A549 (cell line): ENCODE data around the gene SLC16A12. TPM values are rescaled to one million over a fixed set of nuclear protein-coding genes. Genes with fewer than 3 reads are reported as not detected.

ENCODE experiments used
- ATAC-seq, 2 experiments: fragments of 200-7000 bp in 1 of 2; fragments of >200 bp in 1 of 2; cut with Nextera tagmentation in 1 of 2; cut with Tn5 transposase in 1 of 2; 3 replicates each; pipeline versions ENCODE4 v1.8.0 to v1.9.1; 2018 to 2020; ENCODE audit warnings: mild to moderate bottlenecking in 1 of 2, moderate library complexity in 1 of 2
- CTCF ChIA-PET: fragments of 300-600 bp; sonication (Branson Sonifier 250); formaldehyde crosslinking; extraction: SDS; loops from one replicate; lab custom pipeline; 2021; ENCODE audit warnings: antibody characterized with exemption, inconsistent platforms; lab: Yijun Ruan, JAX
- POLR2A ChIA-PET: fragments of 350-600 bp; formaldehyde crosslinking; extraction: SDS; loops from one replicate; lab custom pipeline; 2021; ENCODE audit warnings: antibody characterized with exemption, inconsistent platforms; lab: Yijun Ruan, JAX
- DNase-seq, 2 experiments: peaks; one replicate each; pipeline versions ENCODE4 v3.0.0 to v3.0.0-alpha.2; 2011 to 2016; ENCODE audit warnings: low read depth in 1 of 2, low spot score in 1 of 2
- FAIRE-seq: peaks from 2 replicates; lab custom pipeline; 2011; peaks lifted over from hg19 to GRCh38; lab: Jason Lieb, UNC
- H3K27ac ChIP-seq, 2 experiments: fragments of >200 bp; sonication (Bioruptor Twin); formaldehyde crosslinking; 3 replicates each; pipeline ENCODE4 v1.5.1; 2016 to 2017
- H3K4me1 ChIP-seq: fragments of >200 bp; sonication (Bioruptor Twin); formaldehyde crosslinking; 3 replicates; pipeline ENCODE4 v1.6.1; 2016
- H3K4me2 ChIP-seq: fragments of >200 bp; sonication (Bioruptor Twin); formaldehyde crosslinking; 3 replicates; pipeline ENCODE4 v1.6.1; 2016
- H3K4me3 ChIP-seq: fragments of >200 bp; sonication (Bioruptor Twin); formaldehyde crosslinking; 3 replicates; pipeline ENCODE4 v1.5.1; 2016
- H3K9me3 ChIP-seq: fragments of >200 bp; sonication (Bioruptor Twin); formaldehyde crosslinking; 3 replicates; pipeline ENCODE4 v1.6.1; 2016
- BHLHE40 ChIP-seq: IDR thresholded peaks from 2 replicates; pipeline ENCODE4 v1.6.1; 2012; ENCODE audit warnings: low read depth, low read length, inconsistent platforms
- CEBPB ChIP-seq, 2 experiments: fragments of >200 bp in 1 of 2; sonication (Bioruptor Twin) in 1 of 2; formaldehyde crosslinking in 1 of 2; IDR thresholded peaks; 2 replicates each; pipeline ENCODE4 v1.6.1; 2012 to 2016
- CHD2 ChIP-seq: fragments of 150-350 bp; IDR thresholded peaks from 2 replicates; pipeline ENCODE4 v1.6.1; 2014; ENCODE audit warnings: low read length; ENCODE audit not compliant: partially characterized antibody
- EHF ChIP-seq: fragments of 250-450 bp; sonication (Bioruptor Pico); IDR thresholded peaks from 2 replicates; pipeline ENCODE4 v1.5.0; 2020; ENCODE audit warnings: mild to moderate bottlenecking
- EHMT2 ChIP-seq: fragments of 200-600 bp; sonication (generic); IDR thresholded peaks from 2 replicates; pipeline ENCODE4 v1.6.1; 2016; ENCODE audit warnings: antibody characterized with exemption, low read depth, mild to moderate bottlenecking, moderate library complexity
- ESRRA ChIP-seq: fragments of 150-350 bp; IDR thresholded peaks from 2 replicates; pipeline ENCODE4 v1.6.1; 2014; ENCODE audit warnings: mild to moderate bottlenecking, low read length, borderline replicate concordance
- FOSB ChIP-seq: fragments of 250-450 bp; sonication (Bioruptor Pico); IDR thresholded peaks from 2 replicates; pipeline ENCODE4 v1.5.0; 2020; ENCODE audit warnings: mild to moderate bottlenecking, moderate library complexity
- FOSL2 ChIP-seq, 2 experiments: fragments of 450-650 bp in 1 of 2; fragments of >200 bp in 1 of 2; sonication (Bioruptor Twin) in 1 of 2; formaldehyde crosslinking; IDR thresholded peaks; 2 replicates each; pipeline versions ENCODE4 v1.5.0 to v1.6.1; 2016 to 2020; ENCODE audit warnings: mild to moderate bottlenecking in 1 of 2, moderate library complexity in 1 of 2
- GATA3 ChIP-seq: IDR thresholded peaks from 2 replicates; pipeline ENCODE4 v1.6.1; 2012; ENCODE audit warnings: borderline replicate concordance
- HEYL ChIP-seq: fragments of 250-450 bp; sonication (Bioruptor Pico); IDR thresholded peaks from 2 replicates; pipeline ENCODE4 v1.8.0; 2021; ENCODE audit warnings: mild to moderate bottlenecking, moderate library complexity
- HOXB13 ChIP-seq: fragments of 250-450 bp; sonication (Bioruptor Pico); IDR thresholded peaks from 2 replicates; pipeline ENCODE4 v1.5.0; 2020; ENCODE audit warnings: low read depth, mild to moderate bottlenecking, moderate library complexity
- KDM1A ChIP-seq: fragments of 200-600 bp; sonication (generic); IDR thresholded peaks from 2 replicates; pipeline ENCODE4 v1.6.1; 2016; ENCODE audit warnings: low read depth, mild to moderate bottlenecking
- MAZ ChIP-seq: fragments of 150-350 bp; IDR thresholded peaks from 2 replicates; pipeline ENCODE4 v1.6.1; 2014; ENCODE audit warnings: antibody characterized with exemption, low read depth, low read length, borderline replicate concordance
- NR3C1 ChIP-seq: fragments of >200 bp; sonication (Bioruptor Twin); formaldehyde crosslinking; IDR thresholded peaks from 3 replicates; pipeline ENCODE4 v1.6.1; 2017
- RAD21 ChIP-seq, 2 experiments: fragments of >200 bp in 1 of 2; sonication (Bioruptor Twin) in 1 of 2; formaldehyde crosslinking in 1 of 2; IDR thresholded peaks in 1 of 2; conservative IDR thresholded peaks in 1 of 2; 2 replicates in 1 of 2; 3 replicates in 1 of 2; pipeline ENCODE4 v1.6.1; 2012 to 2018; ENCODE audit warnings: inconsistent platforms in 1 of 2
- RFX5 ChIP-seq: fragments of 450-650 bp; IDR thresholded peaks from 2 replicates; pipeline ENCODE4 v1.7.1; 2014; ENCODE audit warnings: antibody characterized with exemption, mild to moderate bottlenecking, moderate library complexity
- SMC3 ChIP-seq: fragments of >200 bp; sonication (Bioruptor Twin); formaldehyde crosslinking; IDR thresholded peaks from 3 replicates; pipeline ENCODE4 v1.6.1; 2018; ENCODE audit warnings: inconsistent platforms
- SREBF2 ChIP-seq: fragments of 450-650 bp; IDR thresholded peaks from 2 replicates; pipeline ENCODE4 v1.6.1; 2014; ENCODE audit warnings: mild to moderate bottlenecking, moderate library complexity
- ZNF302 ChIP-seq: fragments of 250-450 bp; sonication (Bioruptor Pico); IDR thresholded peaks from 2 replicates; pipeline ENCODE4 v1.9.0; 2021; ENCODE audit warnings: inconsistent platforms, mild to moderate bottlenecking, moderate library complexity
- ZSCAN20 ChIP-seq: fragments of 250-450 bp; sonication (Bioruptor Pico); IDR thresholded peaks from 2 replicates; pipeline ENCODE4 v1.8.0; 2022; ENCODE audit warnings: mild to moderate bottlenecking, moderate library complexity
- WGBS: methylation state at CpG from one replicate; pipeline ENCODE4 v1.1.6; 2017; ENCODE audit errors: missing lambda C conversion rate; 5-methylcytosine and 5-hydroxymethylcytosine counted together
- polyA plus RNA-seq, 4 experiments: library from polyadenylated mRNA; depleted of rRNA in 3 of 4; stranded (reverse); fragments of >200 nt; fragmentation: RNase III in 1 of 4; extraction: RNeasy Plus Mini Kit Qiagen cat#74134 plus additional on column Dnase treatment in 1 of 4; gene quantifications; 2 replicates in 3 of 4; 3 replicates in 1 of 4; pipeline ENCODE4 v1.2.3, GENCODE V29; 2011 to 2017
- TF ChIP-seq, protein P1 (sequence below): fragments of >200 bp; sonication (Bioruptor Twin); formaldehyde crosslinking; IDR thresholded peaks from 3 replicates; pipeline ENCODE4 v1.5.1; 2016
- TF ChIP-seq, protein P2 (sequence below): IDR thresholded peaks from 2 replicates; pipeline ENCODE4 v1.6.1; 2012
- TF ChIP-seq, protein P3 (sequence below): fragments of 200-600 bp; sonication (generic); IDR thresholded peaks from 2 replicates; pipeline ENCODE4 v1.6.1; 2016; ENCODE audit warnings: antibody characterized with exemption, mild to moderate bottlenecking, moderate library complexity
- TF ChIP-seq, protein P4 (sequence below): IDR thresholded peaks from 2 replicates; pipeline ENCODE4 v1.6.1; 2012; ENCODE audit warnings: low read depth, borderline replicate concordance
- TF ChIP-seq, protein P5 (sequence below): fragments of 450-650 bp; IDR thresholded peaks from 2 replicates; pipeline ENCODE4 v1.6.1; 2014; ENCODE audit warnings: antibody characterized with exemption

The SLC16A12 gene
- polyA plus RNA-seq, 2 of the 4 experiments (the other 2 are of a cell fraction), result 0.14 to 0.19 TPM

DNA sequence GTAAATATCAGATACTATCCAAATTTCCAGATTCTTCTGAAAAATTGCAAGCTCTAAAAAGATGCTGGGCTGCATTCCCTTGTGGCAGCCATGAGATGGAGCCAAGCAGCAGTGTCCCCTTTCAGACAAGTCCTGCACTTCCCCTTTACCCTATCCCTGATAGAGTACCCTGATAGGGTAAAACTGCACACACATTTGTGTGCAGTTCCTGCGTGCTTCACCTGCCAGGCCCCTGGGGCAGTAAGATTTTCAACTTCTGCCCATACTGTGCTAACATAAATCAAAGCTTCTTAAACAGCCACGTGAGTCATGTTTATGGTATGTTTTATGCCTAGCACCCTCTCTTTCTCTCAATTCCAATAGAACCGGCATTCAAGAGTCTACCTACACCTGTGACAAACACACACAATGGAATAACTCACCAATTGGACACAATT lies 68.8 kb downstream of the SLC16A12 start:
- no peak overlapping the region for H3K4me3 ChIP-seq
- H3K27ac ChIP-seq, result peak overlapping the region; percentile 17 to 26; a peak in 4 of 6 replicates
- TF ChIP-seq, protein P1, sequence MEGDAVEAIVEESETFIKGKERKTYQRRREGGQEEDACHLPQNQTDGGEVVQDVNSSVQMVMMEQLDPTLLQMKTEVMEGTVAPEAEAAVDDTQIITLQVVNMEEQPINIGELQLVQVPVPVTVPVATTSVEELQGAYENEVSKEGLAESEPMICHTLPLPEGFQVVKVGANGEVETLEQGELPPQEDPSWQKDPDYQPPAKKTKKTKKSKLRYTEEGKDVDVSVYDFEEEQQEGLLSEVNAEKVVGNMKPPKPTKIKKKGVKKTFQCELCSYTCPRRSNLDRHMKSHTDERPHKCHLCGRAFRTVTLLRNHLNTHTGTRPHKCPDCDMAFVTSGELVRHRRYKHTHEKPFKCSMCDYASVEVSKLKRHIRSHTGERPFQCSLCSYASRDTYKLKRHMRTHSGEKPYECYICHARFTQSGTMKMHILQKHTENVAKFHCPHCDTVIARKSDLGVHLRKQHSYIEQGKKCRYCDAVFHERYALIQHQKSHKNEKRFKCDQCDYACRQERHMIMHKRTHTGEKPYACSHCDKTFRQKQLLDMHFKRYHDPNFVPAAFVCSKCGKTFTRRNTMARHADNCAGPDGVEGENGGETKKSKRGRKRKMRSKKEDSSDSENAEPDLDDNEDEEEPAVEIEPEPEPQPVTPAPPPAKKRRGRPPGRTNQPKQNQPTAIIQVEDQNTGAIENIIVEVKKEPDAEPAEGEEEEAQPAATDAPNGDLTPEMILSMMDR, result peak; percentile 49
- TF ChIP-seq, protein P2, sequence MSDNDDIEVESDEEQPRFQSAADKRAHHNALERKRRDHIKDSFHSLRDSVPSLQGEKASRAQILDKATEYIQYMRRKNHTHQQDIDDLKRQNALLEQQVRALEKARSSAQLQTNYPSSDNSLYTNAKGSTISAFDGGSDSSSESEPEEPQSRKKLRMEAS, result 0 out of 2 replicates have a peak, but pooled peaks have one; percentile 30
- TF ChIP-seq, protein P3, sequence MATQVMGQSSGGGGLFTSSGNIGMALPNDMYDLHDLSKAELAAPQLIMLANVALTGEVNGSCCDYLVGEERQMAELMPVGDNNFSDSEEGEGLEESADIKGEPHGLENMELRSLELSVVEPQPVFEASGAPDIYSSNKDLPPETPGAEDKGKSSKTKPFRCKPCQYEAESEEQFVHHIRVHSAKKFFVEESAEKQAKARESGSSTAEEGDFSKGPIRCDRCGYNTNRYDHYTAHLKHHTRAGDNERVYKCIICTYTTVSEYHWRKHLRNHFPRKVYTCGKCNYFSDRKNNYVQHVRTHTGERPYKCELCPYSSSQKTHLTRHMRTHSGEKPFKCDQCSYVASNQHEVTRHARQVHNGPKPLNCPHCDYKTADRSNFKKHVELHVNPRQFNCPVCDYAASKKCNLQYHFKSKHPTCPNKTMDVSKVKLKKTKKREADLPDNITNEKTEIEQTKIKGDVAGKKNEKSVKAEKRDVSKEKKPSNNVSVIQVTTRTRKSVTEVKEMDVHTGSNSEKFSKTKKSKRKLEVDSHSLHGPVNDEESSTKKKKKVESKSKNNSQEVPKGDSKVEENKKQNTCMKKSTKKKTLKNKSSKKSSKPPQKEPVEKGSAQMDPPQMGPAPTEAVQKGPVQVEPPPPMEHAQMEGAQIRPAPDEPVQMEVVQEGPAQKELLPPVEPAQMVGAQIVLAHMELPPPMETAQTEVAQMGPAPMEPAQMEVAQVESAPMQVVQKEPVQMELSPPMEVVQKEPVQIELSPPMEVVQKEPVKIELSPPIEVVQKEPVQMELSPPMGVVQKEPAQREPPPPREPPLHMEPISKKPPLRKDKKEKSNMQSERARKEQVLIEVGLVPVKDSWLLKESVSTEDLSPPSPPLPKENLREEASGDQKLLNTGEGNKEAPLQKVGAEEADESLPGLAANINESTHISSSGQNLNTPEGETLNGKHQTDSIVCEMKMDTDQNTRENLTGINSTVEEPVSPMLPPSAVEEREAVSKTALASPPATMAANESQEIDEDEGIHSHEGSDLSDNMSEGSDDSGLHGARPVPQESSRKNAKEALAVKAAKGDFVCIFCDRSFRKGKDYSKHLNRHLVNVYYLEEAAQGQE, result no peak
- TF ChIP-seq FOSB (CRISPR knock-in tag) (no peak), ESRRA (no peak), ZSCAN20 (CRISPR knock-in tag) (no peak), FOSL2 (IDR thresholded peaks at IDR 0.05) (no peak), FOSL2 (CRISPR knock-in tag; IDR thresholded peaks at IDR 0.05) (peak; percentile 43; the same call in 1 of the 2 replicates), RFX5 (no peak), RAD21 (conservative IDR thresholded peaks at IDR 0.05 in 1 of 2, IDR thresholded peaks at IDR 0.05 in 1 of 2) (peak; percentile 65 to 70), GATA3 (0 out of 2 replicates have a peak, but pooled peaks have one; percentile 13), SMC3 (peak; percentile 62), CEBPB (IDR thresholded peaks at IDR 0.05) (no peak)
- H3K9me3 ChIP-seq, result no peaks in the 10 kb centered on the region
- ATAC-seq, result peak; percentile 93 to 97
- peak in 1 of 2 experiments; percentile 53 for DNase-seq
- peak overlapping the region; percentile 52 for H3K4me2 ChIP-seq
- peak; percentile 18 for FAIRE-seq
- CTCF ChIA-PET, result interaction anchor here (0.5 to 2.1 kb wide), 32 partner anchors 8 to 137 kb away, joined by 3 to 15 read pairs (median 4); partner anchors contain the start of gene IFIT1
- WGBS, result 7% methylated on average over 3 of the region's 3 CpGs
- H3K4me1 ChIP-seq, result peaks cover 21% of the 10 kb centered on the region; the same call in 2 of the 3 replicates
- POLR2A ChIA-PET, result interaction anchor here (0.6 to 1.1 kb wide), 2 partner anchors 98 to 177 kb away, joined by 3 to 4 read pairs; no protein-coding TSS in a partner anchor

DNA sequence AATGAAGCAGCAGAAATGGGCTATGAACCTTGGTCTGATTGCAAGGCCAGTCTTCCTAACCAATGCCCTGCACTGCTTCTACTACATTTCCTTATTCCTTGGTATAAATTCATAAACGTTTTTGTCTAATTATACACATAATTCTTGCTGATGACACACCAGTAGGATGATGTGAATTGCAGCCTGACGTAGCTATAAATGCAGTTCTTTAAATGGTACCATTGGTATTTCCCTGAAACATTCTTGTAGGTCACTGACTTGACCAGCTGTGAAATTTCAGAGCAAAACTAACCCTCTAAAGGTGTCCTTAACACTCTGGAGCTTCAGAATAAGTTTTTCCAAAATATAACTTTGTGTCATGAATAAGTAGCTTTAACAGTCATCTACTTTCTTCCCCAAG lies 70.2 kb downstream of the SLC16A12 start:
- no peaks in the 10 kb centered on the region for H3K9me3 ChIP-seq
- H3K4me1 ChIP-seq, result peaks cover 18% of the 10 kb centered on the region; the same call in 2 of the 3 replicates
- no peak overlapping the region for H3K4me2 ChIP-seq
- TF ChIP-seq EHF (CRISPR knock-in tag) (no peak), NR3C1 (no peak), HEYL (CRISPR knock-in tag) (no peak), ZSCAN20 (CRISPR knock-in tag) (no peak), ZNF302 (CRISPR knock-in tag) (no peak), RFX5 (no peak), KDM1A (no peak), MAZ (no peak), CHD2 (no peak), EHMT2 (no peak), HOXB13 (CRISPR knock-in tag) (no peak), FOSL2 (IDR thresholded peaks at IDR 0.05) (no peak), FOSL2 (CRISPR knock-in tag; IDR thresholded peaks at IDR 0.05) (no peak), BHLHE40 (no peak), SREBF2 (no peak)
- TF ChIP-seq, protein P4, sequence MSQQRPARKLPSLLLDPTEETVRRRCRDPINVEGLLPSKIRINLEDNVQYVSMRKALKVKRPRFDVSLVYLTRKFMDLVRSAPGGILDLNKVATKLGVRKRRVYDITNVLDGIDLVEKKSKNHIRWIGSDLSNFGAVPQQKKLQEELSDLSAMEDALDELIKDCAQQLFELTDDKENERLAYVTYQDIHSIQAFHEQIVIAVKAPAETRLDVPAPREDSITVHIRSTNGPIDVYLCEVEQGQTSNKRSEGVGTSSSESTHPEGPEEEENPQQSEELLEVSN, result no peak
- TF ChIP-seq, protein P5, sequence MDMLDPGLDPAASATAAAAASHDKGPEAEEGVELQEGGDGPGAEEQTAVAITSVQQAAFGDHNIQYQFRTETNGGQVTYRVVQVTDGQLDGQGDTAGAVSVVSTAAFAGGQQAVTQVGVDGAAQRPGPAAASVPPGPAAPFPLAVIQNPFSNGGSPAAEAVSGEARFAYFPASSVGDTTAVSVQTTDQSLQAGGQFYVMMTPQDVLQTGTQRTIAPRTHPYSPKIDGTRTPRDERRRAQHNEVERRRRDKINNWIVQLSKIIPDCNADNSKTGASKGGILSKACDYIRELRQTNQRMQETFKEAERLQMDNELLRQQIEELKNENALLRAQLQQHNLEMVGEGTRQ, result no peak
- TF ChIP-seq, protein P3, result no peak
- TF ChIP-seq, all 56 proteins: peak for 0
- ChIA-PET CTCF (interaction anchor here (1.2 to 2.1 kb wide), 4 partner anchors 17 to 108 kb away, joined by 3 to 5 read pairs (median 4); no protein-coding TSS in a partner anchor), POLR2A (no interaction called here)
- H3K4me3 ChIP-seq, result no peak overlapping the region
- no peak overlapping the region; a peak in 1 of 6 replicates for H3K27ac ChIP-seq
- WGBS, result 23% methylated on average over 2 of the region's 2 CpGs
- no peak for FAIRE-seq
- no peak for ATAC-seq
- DNase-seq, result no peak
